GM18502 (cell line): ENCODE measurements around the gene EFCAB9.
"Not testable (repeated sequence)": the region's sequence is repeated elsewhere in the genome, so short reads cannot be mapped to it uniquely, and the experiment has no call there.

ENCODE experiments used
- ATAC-seq: cut with Tn5 transposase; IDR thresholded peaks from one replicate; pipeline ENCODE4 v1.9.1; 2021; ENCODE audit warnings: mild to moderate bottlenecking; ENCODE audit not compliant: unreplicated experiment, poor library complexity

The EFCAB9 gene

DNA sequence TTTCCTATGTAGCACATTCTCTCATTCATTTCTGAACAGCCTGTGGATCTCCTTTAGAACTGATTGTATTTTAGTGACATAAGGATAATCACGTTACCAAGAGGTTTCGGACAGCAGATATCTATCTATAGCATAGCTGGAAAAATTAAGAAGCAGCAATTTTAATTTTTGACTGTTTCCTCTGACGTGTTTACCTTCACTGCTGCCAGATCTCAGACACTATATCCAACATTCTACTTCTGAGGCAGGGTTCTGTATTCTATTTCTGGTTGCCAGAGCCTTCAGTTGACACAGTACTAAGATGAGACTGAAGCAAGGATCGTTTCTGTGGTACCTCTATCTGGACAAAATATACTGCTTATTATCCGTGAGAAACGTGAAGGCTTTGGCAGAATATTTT lies at the start of gene EFCAB9:
Gene EFCAB9 (plus strand): TSS at position 301 of the 400 bp plus-strand sequence. CDS start 1 bp downstream, at position 302.
- ATAC-seq: no peak

DNA sequence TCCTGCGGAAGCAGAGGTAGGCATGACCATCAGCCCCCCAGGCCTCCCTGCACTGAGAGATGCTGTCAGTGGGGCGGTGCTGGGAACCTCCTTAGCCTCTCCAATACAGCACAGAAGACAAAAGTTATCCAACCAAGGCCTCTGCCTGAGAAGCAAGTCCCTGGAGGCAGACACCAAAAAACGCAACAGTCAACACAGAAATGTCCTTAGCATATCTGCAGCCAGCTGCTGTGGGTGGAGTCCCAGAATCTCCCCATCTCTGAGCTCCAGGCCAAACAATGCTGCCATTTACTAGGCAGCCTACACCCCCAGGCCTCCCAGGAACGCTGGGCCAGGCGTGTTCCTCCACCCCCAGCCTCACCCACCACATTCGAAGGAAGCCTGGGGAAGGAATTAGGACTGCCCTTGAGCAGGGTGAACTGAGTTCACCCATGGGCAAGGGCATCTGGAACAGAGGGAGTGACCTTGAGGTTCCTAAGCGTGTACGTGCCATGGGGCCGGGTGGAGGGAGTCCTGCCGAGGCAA lies 49.6 kb upstream of the EFCAB9 start:
- ATAC-seq: no peak

DNA sequence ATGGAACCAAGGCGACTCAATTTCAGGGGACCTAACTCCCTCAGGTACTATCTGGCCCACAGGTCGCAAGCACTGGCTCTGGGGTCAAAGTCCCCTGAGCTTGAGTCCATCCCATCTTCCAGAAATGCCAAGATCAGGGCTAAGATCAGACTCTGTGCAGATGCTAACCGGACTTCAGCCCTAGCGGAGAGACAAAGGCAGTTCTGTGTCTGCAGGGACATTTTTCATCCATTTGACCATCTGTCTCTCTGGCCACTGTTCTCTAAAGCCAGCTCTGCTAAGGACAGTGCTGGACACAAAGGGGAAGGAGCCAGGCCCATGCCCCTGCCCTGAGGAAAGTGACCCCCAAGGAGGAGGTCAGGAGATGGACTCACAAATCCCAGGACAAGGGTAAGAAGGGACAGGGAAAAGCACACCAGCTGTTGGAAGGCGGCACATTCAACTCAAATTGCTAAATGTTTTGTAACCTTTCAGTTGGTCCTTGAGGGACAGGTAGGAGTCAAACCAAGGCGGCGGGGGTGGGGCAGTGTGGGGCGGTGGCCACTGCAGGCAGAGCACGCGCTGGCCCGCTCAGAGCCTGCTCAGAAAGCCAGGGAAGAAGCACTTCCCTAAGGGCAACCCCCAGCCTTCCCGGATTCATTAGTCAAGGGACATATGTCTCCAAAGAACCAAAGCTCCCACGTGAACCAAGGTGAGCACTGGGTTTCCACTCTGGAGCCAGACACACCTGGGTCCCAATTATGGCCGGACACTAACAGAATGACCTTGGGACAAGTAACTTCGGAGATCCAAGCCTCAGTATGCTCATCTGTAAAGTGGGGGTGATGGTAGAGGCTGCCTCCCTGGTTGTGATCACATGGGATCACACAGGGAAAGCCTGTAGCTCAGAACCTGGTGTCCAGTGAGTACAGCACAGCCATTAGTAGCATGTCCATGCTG lies 48.8 kb upstream of the EFCAB9 start:
- no peak for ATAC-seq

DNA sequence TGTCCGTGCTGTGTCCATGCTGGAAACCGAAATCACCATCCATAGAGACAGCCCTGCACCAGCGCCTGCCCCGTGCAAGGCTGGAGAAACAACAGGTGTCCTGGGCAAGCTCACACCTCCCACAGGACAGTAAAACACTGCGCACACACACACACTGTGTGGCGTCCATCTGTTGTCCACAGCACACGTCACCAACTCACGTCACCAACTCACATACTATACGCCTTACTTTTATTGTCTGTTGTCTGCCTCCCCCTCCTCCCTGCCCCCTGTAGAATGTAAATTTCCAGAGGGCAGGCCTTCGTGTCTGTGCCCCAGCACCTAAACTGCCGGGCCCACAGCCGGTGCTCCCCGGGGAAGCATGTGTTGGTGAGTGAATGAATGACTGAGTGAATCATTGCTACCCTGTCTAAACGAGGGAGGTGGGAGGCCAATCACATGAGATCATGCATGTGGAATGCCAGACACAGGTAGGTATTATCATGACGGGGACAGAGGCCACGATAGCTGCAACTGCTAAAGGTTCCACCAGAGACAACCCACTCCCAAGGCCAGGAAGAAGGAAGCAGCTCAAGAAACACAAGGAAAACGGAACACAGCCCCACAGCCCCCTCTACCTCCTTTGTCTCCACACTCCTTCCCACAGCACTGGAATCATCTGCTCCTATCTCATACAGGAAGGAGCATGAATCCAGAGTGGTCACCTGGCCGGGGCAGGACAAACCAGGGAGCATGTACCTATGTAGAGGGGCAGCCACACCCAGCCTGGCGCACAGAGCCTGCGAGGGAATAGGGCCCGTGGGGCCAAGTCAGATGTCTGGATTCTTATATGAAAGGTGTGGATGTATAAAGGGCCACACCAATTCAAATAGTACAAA lies 47.9 kb upstream of the EFCAB9 start:
- no peak for ATAC-seq

DNA sequence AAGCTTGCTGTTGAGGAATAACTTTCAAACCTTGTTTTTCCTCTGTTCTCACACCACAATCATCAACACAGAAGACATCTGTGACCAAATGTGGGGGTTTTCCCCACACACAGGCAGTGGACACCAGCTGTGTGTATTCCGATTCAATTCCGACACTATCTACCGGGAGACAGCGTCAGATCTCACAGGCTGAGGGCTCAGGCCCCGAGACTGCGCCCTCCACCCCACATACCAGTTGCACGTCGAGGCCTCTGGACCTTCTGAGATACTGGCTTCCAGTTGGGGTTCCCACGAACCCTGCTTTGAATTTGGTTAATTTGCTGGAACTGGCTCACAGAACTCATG lies 47.3 kb upstream of the EFCAB9 start:
- ATAC-seq: no peak

DNA sequence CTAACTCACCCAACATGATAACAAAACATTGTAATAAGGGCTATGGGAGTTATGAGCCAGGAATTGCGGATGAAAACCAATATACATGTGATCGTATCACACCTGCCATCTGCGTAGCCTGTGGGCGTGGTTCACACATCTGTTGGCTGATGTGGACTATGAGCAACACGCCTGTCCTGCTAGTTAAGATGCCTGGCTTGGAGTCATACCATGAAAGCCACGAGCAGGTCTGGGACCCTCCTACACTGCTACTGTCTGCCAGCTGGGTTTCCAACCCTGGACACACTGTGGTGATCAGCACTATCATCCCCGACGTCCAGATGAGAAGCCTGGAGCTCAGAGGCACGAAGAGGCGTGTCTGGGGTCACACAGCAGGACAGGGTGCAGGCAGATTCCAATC lies 46.1 kb upstream of the EFCAB9 start:
- no peak for ATAC-seq

DNA sequence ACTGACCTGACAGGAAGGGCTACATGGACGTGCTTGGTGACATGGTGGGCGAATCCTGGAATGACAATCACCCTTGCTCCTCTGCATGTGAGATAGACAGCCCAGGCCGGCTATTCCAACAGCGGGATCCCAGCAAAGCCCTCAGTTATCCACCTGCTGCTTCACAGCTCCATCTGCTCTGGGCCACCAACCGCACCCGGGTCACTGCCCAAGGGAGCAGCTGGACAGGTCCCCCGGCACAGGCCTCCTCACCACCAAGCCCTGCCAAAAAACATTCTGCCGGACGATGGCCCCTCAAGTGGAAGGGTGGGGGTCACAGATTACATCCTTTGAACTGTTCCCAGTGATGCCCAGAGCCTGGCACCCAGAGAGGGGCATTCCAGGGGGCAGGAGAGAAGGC lies 45.6 kb upstream of the EFCAB9 start:
- no peak for ATAC-seq

DNA sequence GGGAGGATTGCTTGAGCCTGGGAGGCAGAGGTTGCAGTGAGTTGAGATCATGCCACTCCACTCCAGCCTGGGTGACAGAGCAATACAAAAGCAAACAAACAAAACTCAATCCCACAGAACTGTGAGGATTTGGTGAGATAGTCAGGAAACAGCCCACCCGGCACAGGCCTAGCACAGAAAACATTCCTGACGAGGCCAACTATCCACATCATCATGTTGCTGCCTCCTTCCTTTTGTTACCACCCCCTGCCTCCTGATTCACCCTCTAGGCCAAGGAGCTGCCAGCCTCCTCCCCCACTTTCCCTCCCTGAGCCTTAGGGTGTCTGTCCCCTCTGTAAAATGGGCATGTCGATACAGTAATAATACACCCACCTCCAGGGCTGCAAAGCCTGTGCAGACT lies 44.9 kb upstream of the EFCAB9 start:
- ATAC-seq: no peak

DNA sequence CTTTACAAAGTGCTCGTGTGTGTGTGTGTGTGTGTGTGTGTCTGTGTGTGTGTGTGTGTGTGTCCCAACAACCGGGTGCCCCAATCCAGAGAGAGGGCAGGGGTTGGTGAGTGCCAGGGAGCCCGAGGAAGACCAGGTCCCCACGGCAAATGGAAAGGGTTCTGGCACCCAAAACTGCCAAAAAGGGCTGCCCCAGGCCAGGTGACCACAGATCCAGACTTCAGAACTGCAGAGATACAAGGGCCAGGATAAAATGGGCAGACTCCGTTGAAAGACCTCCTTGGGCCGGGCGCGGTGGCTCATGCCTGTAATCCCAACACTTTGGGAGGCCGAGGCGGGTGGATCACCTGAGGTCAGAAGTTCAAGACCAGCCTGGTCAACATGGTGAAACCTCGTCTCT lies 44.5 kb upstream of the EFCAB9 start:
- ATAC-seq: not testable (repeated sequence)

DNA sequence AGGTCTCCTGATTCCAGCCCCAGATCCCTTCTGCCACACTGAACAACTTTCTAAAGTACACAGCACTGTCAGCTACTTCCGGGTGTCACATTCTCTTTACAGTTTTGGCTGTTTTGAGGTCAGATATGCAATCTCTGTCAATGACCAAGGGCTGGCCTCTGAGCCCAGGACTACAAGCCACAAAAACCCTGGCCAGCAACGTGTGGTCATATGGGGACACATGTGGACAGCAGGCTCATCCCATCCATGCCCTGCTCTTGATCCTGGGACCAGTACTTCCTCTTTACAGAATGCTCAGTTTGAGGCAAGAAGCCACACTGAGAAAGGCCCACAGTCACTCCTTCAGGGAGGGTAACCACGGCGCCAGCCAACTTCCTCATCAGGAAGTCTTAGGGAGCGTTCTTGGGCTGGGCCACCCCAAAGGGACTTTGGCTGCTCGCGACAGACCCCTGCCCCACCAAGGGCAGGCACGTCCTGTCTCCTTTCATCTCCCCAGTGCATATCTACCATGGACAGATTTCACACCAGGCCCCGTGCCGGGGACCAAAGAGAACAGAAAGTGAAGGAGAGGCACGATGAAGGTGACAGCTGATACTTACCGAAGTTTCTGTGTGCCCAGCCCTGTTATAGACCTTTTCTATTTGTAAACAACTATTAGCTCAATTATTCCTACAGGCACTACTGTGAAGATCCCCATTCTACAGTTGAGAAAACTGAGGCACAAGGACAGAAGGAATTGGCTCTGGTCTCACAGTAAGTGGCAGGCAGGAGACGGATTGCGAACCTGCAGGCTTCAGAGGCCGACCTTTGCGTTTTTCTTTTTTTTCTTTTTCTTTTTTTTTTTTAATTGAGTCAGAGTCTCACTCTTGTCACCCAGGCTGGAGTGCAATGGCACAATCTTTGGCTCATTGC lies 43.2 kb upstream of the EFCAB9 start:
- ATAC-seq: peak; percentile 68

DNA sequence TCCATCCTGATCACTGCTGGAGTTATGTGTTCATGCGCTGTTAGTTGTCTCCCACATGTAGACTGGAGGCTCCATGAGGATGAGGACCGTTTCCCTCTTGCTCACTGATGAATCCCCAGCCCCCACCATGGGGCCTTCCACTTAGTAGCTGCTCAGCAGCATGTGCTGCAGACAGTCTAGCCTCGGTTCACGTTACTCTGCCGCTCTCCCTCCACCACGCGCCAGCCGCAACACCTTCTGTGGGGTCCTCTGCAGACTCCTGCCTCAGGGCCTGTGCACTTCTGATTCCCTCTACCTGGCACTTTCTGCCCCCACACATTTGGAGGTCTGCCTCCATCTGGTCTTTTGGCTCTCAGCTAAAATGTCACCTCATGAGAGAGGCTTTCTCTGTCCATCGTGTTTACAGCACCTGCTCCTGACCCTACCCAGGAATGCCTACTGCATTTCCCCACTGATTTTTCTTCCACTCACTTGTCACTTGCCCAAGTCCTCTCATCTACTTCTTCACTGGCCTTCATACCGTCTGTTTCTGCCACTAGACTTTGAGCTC lies 42.2 kb upstream of the EFCAB9 start:
- ATAC-seq: no peak

DNA sequence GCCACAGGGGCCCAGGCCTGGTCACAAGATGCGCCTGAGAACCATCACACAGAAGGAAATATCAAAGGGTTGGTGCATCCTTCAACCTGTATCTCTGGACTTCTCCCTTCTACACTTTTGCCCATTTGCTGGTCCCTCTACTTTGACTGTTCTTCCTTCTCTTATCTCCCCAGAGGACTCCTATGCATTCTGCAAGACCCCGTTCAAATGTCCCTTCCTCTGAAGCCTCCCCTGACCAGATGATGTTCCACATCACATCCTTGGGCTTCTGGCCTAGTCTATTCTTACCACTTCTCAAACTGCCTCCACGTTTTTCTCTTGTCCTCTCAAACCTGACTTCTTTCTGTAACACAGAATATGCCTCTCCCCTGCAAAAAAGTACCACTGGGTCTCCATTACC lies 40.3 kb upstream of the EFCAB9 start:
- no peak for ATAC-seq

DNA sequence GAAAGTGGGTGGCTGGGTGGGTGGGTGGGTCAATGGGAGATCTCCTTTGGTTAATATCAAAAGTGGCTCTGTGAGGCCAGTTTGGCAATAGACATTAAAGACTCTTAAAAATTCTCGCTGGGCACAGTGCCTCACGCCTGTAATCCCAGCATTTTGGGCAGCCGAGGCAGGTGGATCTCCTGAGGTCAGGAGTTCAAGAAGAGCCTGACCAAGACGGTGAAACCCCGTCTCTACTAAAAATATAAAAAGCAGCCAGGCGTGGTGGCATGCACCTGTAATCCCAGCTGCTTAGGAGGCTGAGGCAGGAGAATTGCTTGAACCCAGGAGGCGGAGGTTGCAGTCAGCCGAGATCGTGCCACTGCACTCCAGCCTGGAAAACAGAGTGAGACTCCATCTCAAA lies 38.9 kb upstream of the EFCAB9 start:
- ATAC-seq: not testable (repeated sequence)

DNA sequence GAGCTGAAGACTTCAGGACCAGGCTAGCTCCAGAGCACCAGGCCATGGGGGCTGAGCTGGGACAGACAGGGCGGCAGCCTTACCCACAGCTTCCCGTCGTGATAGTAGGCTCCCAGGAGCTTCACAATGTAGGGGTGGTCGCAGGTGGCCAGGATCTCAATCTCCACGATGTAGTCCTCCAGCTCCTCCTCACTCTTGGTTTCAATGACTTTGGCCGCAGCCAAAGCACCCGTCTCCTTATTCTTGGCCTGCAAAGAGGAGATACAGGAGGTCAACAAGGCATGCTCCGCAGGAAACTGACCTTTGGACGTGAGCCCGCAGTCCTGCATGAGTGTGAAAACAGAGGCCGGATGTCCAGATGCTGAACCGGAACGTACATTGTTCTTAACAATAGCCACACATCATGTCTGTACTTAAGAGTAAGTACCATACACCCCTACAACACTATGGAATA lies 37.4 kb upstream of the EFCAB9 start:
- ATAC-seq: no peak

DNA sequence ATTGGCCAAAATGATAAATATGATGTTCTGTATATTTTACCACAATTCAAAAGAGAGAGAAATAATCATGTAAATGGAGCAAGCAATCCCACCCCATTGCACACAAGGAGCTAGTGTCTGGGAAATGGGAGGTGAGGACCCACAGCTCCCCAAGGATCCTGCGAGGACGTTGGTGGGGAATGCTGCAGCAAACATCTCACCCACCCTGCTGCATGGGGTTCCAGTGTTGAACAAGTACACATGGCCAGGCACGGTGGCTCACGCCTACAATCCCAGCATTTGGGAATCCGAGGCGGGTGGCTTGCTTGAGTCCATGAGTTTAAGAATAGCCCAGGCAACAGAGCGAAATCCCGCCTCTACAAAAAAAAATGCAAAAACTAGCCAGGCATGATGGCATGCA lies 35.0 kb upstream of the EFCAB9 start:
- ATAC-seq: no peak

DNA sequence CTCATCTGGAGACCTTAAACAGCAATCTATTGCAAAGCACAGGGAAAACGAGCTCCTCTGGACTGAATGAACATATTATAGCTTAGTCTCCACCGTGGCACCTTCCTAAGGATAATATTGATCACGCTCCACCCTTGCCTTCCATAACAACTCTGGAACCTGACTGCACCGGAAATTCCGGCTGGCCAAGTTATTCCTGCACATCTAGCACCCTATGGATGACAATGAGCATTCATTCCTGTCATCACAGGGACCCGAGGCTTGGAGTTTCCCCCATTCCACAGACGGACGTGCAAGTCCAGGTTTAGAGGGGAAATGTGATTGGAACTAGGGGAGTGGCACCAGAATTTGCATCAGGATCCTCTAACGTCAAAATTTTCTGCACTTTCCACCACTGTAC lies 33.5 kb upstream of the EFCAB9 start:
- ATAC-seq: no peak

DNA sequence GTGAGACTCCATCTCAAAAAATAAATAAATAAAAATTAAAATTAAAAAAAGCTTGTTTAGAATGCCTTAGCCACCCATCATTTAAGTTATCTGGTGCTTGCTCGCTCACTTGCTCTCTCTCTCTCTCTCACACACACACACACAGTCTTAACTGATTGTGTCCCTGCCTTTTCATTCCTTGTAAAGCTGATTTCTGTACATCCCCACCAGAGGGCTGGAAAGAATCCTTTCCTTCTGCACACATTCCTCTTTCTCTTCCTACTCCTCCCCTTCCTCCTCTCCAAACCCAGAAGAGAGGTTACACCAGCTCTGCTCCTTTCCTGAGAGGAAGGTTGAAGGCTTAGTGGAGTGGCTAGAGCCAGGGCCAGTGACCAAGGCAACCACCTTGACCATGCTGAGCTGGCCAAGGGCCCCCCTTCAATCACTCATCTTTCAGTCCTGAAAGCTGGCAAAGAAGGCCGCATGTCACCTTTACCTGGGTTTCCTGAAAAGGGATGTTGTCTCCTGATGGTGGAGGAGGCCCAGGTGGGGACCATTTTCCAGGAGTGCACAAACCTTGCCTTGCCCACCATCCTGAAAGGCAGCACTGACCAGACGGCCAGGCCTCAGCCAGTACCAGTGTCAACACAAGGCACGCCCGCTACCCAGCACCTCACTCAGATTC lies 31.5 kb upstream of the EFCAB9 start:
- ATAC-seq: no peak

DNA sequence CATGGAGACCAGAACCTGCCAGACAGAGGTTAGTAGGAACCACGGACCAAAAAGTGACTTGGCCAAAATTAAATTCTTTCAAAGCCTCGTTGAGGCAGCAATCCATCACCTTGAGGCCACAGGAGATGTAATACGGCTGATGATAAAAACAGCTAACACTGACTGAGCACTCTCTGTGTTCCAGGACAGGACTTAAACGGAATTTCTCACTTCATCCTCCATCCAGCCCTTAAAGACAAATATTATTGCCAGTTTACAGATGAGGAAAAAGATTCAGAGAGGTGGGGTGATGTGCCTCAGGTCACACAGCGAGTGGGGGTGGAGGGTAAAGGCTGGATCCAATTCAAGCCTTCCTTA lies 31.0 kb upstream of the EFCAB9 start:
- ATAC-seq: no peak

DNA sequence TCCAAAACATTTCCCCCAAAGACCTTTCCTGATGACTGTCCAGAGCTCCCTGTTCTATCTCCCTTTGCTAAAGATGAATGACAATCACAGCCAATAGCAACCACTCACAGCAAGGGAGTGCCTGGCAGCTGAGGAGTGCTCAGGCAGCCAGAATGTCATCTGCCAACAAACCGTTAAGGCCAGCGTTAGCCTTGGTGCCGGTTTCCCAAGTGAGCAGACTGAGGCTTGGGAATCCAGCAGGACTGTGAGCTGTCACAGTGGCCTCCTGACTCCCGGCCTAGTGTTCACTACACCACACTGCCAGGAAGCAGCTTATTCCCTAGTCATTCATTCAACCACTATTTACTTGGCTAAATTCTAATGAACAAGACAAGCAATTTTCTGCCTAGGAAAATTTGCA lies 30.6 kb upstream of the EFCAB9 start:
- no peak for ATAC-seq
